Upper lobe of right lung (tissue), 1 donor: ENCODE data around the gene CSPG4. TPM values are rescaled to one million over a fixed set of nuclear protein-coding genes. Genes with fewer than 3 reads are reported as not detected.
"Not testable (repeated sequence)": the region's sequence is repeated elsewhere in the genome, so short reads cannot be mapped to it uniquely, and the experiment has no call there.

Source experiments
- ATAC-seq: fragments of 200-7000 bp; cut with Tn5 transposase; one replicate; pipeline ENCODE4 v1.9.1; 2020; ENCODE audit warnings: mild to moderate bottlenecking, moderate library complexity
- DNase-seq: peaks from one replicate; pipeline ENCODE4 v3.0.0-alpha.2; 2020
- H3K27ac ChIP-seq: fragments of 200-600 bp; one replicate; pipeline ENCODE4 v1.8.0; 2022
- H3K27me3 ChIP-seq: fragments of 200-600 bp; one replicate; pipeline ENCODE4 v1.8.0; 2022; ENCODE audit warnings: mild to moderate bottlenecking
- H3K36me3 ChIP-seq: fragments of 200-600 bp; one replicate; pipeline ENCODE4 v1.8.0; 2022
- H3K4me1 ChIP-seq: fragments of 200-600 bp; one replicate; pipeline ENCODE4 v1.8.0; 2022
- H3K4me3 ChIP-seq: fragments of 200-600 bp; one replicate; pipeline ENCODE4 v1.8.0; 2022; ENCODE audit warnings: mild to moderate bottlenecking
- H3K9me3 ChIP-seq: fragments of 200-600 bp; one replicate; pipeline ENCODE4 v1.8.0; 2022
- intact Hi-C: fragments of 100-400 bp; cut with DNase I; formaldehyde crosslinking; loops from one replicate; pipeline ENCODE4 v1.11.0; 2022
- long read RNA-seq: library from polyadenylated mRNA; unstranded; transcript quantifications from one replicate; pipeline ENCODE4 v2.0.0, GENCODE V29; 2021
- total RNA-seq: library from RNA; stranded (reverse); fragmentation: NEBNext Ultra II Directional; extraction: Animal tissue kit (Norgen Biotek cat#: 25700); gene quantifications from one replicate; pipeline ENCODE4 v1.2.1, GENCODE V29; 2021
- TF ChIP-seq, protein P1 (sequence below): fragments of 200-600 bp; IDR thresholded peaks from one replicate; pipeline ENCODE4 v1.8.0; 2022; ENCODE audit warnings: antibody characterized with exemption
- donor health status: DM: no; HTN: yes; CAD: no; lungs with severe emphysema.

CSPG4 gene
- 12.6 TPM for total RNA-seq
- long read RNA-seq, partial matches to known transcripts: 27 of 38 reads
- long read RNA-seq, other reads (novel, unspliced or antisense): 11 of 38 reads

DNA sequence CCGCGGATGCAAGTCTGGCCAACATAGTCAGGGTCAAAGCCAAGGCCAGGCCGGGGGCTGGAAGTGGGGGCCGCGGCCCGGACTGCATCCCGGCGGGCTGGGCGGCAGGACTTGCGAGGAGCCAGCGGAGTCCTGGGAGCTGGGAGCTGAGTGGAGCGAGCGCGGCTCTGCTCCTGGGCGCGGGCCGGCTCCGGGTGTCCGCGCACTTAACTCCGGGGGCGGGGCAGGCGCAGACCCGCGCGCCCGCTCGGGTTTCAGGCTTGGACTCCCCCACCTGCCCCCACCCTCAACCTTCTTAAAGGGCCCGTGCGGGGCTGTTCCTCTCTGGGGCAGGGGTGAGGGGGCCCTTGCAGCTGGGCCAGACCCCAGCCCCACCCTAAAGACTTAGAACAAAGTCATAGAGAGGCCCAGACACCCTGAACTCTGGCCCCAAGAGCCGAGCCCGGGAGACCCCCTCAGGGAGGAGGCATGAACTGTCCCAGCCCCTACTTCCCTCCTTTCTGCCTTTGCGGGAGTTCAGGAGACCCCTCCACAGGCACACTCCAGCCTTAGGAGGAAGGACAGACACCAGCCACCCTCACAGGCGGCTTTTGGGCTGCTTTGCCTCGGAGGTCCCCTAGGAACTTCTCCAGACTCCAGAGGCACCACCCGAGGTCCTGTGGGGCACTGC lies at the start of gene CSPG4:
Gene CSPG4 (minus strand): TSS at position 181 of the 670 bp plus-strand sequence. CDS start 93 bp downstream, at position 88.
- Histone ChIP-seq H3K4me3 (peak within 1 kb of the TSS; percentile 39), H3K9me3 (no peaks in the 10 kb centered on the region), H3K27me3 (peaks cover 8% of the 10 kb centered on the region), H3K36me3 (no peaks in the 10 kb centered on the region), H3K4me1 (peaks cover 3% of the 10 kb centered on the region), H3K27ac (peak within 1 kb of the TSS; percentile 19)
- intact Hi-C loops: no loop called here
- peak; percentile 46 for ATAC-seq
- TF ChIP-seq, protein P1, sequence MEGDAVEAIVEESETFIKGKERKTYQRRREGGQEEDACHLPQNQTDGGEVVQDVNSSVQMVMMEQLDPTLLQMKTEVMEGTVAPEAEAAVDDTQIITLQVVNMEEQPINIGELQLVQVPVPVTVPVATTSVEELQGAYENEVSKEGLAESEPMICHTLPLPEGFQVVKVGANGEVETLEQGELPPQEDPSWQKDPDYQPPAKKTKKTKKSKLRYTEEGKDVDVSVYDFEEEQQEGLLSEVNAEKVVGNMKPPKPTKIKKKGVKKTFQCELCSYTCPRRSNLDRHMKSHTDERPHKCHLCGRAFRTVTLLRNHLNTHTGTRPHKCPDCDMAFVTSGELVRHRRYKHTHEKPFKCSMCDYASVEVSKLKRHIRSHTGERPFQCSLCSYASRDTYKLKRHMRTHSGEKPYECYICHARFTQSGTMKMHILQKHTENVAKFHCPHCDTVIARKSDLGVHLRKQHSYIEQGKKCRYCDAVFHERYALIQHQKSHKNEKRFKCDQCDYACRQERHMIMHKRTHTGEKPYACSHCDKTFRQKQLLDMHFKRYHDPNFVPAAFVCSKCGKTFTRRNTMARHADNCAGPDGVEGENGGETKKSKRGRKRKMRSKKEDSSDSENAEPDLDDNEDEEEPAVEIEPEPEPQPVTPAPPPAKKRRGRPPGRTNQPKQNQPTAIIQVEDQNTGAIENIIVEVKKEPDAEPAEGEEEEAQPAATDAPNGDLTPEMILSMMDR: no peak
- no peak for DNase-seq

DNA sequence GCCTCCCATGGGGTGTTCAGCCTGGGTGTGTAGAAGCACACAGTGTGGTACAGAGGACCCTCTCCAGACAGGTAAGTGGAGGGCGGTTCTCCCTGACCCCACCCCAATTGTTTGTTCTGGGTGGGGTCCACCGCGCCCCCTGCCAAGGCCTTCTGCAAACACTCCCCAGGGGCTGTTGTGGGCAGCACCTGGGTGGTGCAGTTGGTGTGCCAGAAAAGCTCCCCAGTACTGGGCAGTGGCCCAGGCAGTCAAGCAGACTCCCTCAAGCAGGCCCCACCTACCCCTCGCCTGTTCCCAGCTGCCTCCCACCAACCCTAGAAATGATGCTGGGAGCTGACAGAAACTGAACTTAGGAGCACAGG lies 49.7 kb upstream of the CSPG4 start:
- H3K27ac ChIP-seq, H3K36me3 ChIP-seq, H3K27me3 ChIP-seq, DNase-seq, intact Hi-C loops, ATAC-seq, H3K4me3 ChIP-seq, H3K9me3 ChIP-seq, H3K4me1 ChIP-seq: not testable (repeated sequence)

DNA sequence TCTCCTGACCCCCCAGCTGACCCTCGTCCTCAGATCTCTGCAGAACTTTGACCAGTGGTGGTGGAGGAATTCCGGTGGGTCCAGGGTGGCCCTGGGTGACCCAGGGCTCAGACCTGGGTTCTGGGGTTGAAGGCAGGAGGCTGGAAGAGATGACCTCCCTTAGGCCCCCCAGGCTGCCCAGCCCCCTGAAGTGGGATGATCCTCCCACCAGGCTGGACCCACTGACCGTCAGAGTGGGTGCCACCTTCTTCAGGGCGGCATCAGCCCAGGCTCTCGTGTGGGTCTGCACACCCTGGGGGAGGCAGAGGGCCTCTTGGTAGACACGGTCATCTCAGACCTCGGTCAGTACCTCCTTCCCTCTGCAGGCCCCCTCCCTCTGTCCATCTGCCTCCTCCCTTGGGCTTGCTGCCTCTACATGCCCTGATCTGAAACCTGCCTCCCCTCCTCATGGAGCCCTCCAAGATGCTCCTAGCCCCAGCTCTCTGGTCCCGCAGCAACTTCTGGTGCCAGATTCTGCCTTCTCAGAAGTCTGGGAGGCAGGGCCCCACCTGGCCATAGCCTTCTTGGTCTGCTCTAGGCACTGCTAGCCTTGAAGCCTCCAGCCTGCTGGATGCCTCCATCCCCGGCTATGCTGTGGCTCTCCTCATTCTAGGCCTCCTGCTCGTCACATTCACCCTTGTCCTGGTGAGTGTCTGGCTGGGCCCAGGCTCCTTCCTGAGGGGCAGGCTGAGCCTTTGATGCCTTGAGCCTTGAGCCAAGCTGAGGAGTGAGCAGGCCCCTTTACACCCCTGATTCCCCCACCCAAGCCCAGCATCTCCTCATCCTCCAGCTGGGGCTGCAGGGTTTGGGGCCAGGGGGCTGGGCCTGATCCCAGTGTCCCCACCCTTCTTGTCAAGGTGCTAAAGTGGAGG lies 49.1 kb upstream of the CSPG4 start:
- Histone ChIP-seq H3K9me3 (no peaks in the 10 kb centered on the region), H3K27ac (no peak overlapping the region), H3K27me3 (no peaks in the 10 kb centered on the region), H3K36me3 (no peaks in the 10 kb centered on the region), H3K4me3 (no peak overlapping the region), H3K4me1 (peaks cover 10% of the 10 kb centered on the region)
- ATAC-seq (no peak), DNase-seq (no peak)
- TF ChIP-seq, protein P1: no peak
- intact Hi-C loops: no loop called here

- no peaks in the 10 kb centered on the region for H3K36me3 ChIP-seq
- ATAC-seq (no peak), DNase-seq (no peak)
- TF ChIP-seq, protein P1: no peak
- intact Hi-C loops: no loop called here
- no peaks in the 10 kb centered on the region for H3K9me3 ChIP-seq
- no peak overlapping the region for H3K27ac ChIP-seq
- H3K27me3 ChIP-seq: no peaks in the 10 kb centered on the region
- peaks cover 10% of the 10 kb centered on the region for H3K4me1 ChIP-seq
- H3K4me3 ChIP-seq: no peak overlapping the region
Measured at GRCh38 chr15:75760704-75761435, 48.2 kb upstream of the CSPG4 start.

DNA sequence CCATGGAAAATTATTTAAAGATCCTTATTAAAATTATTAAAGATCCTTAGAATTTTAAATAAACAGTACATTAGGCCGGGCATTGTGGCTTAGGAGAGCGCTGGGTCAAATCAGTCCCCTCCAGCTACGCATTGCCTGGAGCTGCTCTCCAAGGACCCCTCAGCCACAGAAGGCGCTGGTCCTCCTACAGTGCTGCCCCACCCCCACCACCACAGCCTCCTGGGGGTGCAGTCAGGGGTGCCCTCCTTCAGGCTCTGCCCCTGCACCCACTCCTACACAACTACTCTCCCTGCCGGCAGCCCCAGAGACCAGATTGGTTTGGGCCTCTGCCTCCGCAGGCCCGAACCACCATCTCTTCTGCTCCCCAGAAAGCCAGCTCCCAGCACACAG lies 47.5 kb upstream of the CSPG4 start:
- intact Hi-C loops, DNase-seq: not testable (repeated sequence)

DNA sequence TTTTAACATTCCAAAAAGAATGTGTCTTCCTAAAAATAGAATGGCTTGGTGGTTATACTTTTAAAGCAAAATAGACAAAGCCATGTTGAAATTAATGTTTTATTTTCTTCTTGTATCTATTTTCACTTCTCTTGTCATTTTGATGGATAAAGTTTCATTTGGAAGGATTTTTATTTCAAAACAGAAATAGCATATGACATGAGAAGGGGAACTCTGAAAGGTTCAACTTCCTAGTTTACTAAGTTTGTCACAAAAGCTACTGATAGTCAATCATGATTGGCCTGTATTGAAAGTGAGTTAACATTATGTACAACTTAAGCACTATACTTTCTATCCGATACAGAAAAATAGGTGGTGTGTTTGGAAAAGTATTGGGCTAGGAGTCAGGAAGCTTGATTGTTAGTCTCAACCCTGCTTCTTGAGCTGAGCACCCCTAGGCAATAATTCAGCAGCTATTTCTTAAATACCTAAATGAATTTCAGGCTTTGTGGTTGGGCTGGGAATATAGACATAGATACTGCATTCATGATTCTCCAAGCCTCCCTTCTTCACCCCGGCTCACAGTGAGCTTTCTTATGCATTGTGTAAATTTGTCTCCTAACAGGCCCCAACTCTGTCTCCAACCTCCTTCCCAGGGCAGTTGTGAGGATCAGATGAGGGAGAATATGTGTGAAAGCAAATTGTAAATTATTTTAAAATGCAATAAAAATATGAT lies 46.9 kb upstream of the CSPG4 start:
- DNase-seq (no peak), ATAC-seq (no peak)
- Histone ChIP-seq H3K36me3 (no peaks in the 10 kb centered on the region), H3K4me1 (peaks cover 10% of the 10 kb centered on the region), H3K4me3 (no peak overlapping the region), H3K27me3 (no peaks in the 10 kb centered on the region), H3K27ac (peak overlapping the region; percentile 82), H3K9me3 (no peaks in the 10 kb centered on the region)
- TF ChIP-seq, protein P1: no peak
- intact Hi-C loops: no loop called here

More for the DNA sequence above, 47.5 kb upstream of the CSPG4 start:
- H3K27ac ChIP-seq, ATAC-seq, H3K9me3 ChIP-seq, H3K36me3 ChIP-seq, H3K4me1 ChIP-seq, H3K27me3 ChIP-seq, H3K4me3 ChIP-seq: not testable (repeated sequence)
